Tibial nerve (tissue), 3 donors: ENCODE results near the gene KCNK3.

Experiments
- POLR2A ChIP-seq, 2 donors: fragments of 450-650 bp; IDR thresholded peaks; one replicate each; pipeline ENCODE4 v1.6.1; 2017; ENCODE audit warnings: antibody characterized with exemption in 2 of 2, mild to moderate bottlenecking in 2 of 2, moderate library complexity in 2 of 2
- TF ChIP-seq, protein P1 (sequence below), 5 experiments: fragments of 200-600 bp in 3 of 5; fragments of 450-650 bp in 2 of 5; sonication (generic) in 3 of 5; IDR thresholded peaks; one replicate each; pipeline ENCODE4 v1.5.1; 2016 to 2019; ENCODE audit warnings: antibody characterized with exemption in 5 of 5, mild to moderate bottlenecking in 3 of 5, moderate library complexity in 2 of 5

- TF ChIP-seq, protein P1, sequence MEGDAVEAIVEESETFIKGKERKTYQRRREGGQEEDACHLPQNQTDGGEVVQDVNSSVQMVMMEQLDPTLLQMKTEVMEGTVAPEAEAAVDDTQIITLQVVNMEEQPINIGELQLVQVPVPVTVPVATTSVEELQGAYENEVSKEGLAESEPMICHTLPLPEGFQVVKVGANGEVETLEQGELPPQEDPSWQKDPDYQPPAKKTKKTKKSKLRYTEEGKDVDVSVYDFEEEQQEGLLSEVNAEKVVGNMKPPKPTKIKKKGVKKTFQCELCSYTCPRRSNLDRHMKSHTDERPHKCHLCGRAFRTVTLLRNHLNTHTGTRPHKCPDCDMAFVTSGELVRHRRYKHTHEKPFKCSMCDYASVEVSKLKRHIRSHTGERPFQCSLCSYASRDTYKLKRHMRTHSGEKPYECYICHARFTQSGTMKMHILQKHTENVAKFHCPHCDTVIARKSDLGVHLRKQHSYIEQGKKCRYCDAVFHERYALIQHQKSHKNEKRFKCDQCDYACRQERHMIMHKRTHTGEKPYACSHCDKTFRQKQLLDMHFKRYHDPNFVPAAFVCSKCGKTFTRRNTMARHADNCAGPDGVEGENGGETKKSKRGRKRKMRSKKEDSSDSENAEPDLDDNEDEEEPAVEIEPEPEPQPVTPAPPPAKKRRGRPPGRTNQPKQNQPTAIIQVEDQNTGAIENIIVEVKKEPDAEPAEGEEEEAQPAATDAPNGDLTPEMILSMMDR (IDR thresholded peaks at IDR 0.05) = no peak
- no peak for TF ChIP-seq POLR2A (IDR thresholded peaks at IDR 0.05)
These were observed 19.6 kb upstream of the KCNK3 start for GRCh38 chr2:26672818-26673393.
